ENCODE data around the gene FAM181B.

GRCh38 chr11:82718307-82718706, 15.4 kb downstream of the FAM181B start:
- TF ChIP-seq, protein P1, sequence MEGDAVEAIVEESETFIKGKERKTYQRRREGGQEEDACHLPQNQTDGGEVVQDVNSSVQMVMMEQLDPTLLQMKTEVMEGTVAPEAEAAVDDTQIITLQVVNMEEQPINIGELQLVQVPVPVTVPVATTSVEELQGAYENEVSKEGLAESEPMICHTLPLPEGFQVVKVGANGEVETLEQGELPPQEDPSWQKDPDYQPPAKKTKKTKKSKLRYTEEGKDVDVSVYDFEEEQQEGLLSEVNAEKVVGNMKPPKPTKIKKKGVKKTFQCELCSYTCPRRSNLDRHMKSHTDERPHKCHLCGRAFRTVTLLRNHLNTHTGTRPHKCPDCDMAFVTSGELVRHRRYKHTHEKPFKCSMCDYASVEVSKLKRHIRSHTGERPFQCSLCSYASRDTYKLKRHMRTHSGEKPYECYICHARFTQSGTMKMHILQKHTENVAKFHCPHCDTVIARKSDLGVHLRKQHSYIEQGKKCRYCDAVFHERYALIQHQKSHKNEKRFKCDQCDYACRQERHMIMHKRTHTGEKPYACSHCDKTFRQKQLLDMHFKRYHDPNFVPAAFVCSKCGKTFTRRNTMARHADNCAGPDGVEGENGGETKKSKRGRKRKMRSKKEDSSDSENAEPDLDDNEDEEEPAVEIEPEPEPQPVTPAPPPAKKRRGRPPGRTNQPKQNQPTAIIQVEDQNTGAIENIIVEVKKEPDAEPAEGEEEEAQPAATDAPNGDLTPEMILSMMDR (IDR thresholded peaks at IDR 0.05) = peak; percentile 55 to 76 (median 64)
- no peak for TF ChIP-seq POLR2A (IDR thresholded peaks at IDR 0.05)
